Hematopoietic multipotent progenitor cell (in vitro differentiated cells): ENCODE data around the gene PATJ. TPM values are rescaled to one million over a fixed set of nuclear protein-coding genes. Genes with fewer than 3 reads are reported as not detected.

Experiments used
- DNase-seq, 3 donors: peaks; one replicate each; pipeline ENCODE4 v3.0.0-alpha.2; 2011 to 2015; ENCODE audit warnings: low read depth in 2 of 3, low spot score in 2 of 3
- total RNA-seq: library from RNA; depleted of rRNA; stranded (reverse); fragments of >200 nt; gene quantifications from one replicate; pipeline ENCODE4 v1.2.3, GENCODE V29; 2012

PATJ gene
- total RNA-seq, 1 donor = 4.6 TPM

DNA sequence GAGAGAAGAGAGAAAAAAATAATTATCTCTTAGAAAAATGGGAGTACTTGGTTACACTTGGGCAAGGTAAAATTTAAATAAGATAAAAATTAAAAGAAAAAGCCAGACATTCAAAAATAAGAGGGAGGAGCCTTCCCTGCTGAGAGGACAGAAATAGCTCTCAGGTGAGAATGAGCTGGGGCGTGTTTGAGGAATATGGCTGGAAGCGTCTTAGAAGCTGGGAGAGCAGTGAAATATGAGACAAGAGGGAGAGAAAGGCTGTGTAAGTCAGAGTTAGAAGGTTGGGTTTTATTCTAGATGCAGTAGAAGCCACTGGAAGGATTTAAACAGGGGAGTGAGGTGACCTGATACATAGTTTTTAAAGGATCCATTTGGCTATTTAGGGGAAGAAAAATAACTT, 298.2 kb downstream of the PATJ start:
- no peak for DNase-seq

DNA sequence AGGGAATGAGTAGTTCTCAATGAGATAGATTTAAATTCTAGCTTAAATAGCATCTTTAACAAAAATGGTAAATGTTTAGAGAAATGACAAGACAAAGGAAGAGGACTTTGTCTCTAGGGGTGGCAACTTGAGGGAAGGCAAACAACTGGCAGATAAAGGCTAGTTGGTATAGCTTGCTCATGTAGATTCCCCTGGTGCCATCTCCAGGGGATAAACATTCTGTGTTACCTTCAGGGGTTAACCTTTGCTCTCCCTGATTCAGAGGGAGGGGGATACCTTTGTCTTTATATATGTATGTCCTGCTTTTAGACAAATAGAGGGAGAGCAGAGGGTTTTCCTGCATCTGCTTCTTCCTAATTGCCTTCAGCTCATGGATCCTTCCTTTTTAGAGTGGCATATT, 298.7 kb downstream of the PATJ start:
- DNase-seq = no peak

DNA sequence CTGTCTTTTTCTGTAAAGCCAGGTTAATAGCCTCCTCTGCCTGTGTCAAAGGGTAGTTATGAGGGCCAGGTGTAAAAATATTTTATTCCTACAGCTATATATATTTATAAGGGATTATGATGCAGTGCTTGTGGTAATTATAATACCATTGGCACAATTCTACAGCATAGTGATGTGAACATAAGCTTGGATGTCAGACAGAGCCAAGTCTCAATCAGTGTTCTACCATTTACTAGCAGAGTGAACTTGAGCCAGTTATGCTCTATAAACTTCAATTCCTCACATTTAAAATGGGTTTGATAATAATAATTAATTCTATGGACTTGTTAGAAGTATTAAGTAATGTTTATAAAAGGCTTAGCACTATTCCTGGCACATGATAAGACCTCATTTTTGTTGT, 300.9 kb downstream of the PATJ start:
- DNase-seq = no peak

DNA sequence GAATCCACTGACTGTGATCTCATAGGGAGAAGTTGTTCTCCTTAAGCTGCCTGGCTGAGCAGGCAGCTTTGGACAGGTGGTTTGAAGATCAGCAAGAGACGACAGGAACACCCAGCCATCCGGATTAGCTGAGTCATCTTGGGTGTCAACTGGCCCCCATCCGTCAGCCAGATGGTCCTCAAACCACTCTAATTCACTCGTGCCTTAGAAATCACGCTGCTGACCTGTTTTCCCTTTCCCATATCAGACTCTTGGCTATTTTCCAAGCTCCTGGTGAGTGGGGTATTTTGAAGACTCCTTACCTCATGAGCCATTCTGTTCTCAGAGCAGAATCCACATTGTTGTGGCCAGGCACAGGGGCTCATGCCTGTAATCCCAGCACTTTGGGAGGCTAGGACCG, 303.3 kb downstream of the PATJ start:
- peak in 2 of 3 donors; percentile 26 to 63 for DNase-seq

DNA sequence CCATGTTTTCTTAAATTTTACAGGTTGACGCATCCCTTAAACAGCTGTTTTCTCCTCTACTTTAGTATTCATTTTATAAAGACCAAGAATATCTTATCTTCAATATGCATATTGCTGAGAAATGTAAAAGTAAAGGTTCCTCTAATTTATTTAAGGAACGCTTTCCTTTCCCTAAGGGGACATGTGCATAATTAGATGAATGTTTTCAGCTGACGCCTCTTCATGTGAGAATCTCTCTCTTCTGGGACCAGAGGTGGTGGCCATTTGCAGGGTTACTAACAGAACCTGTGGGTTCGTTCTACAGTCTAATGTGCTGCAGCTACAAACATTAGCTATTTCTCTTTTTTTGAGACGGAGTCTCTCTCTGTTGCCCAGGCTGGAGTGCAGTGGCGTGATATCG, 304.6 kb downstream of the PATJ start:
- DNase-seq = no peak

DNA sequence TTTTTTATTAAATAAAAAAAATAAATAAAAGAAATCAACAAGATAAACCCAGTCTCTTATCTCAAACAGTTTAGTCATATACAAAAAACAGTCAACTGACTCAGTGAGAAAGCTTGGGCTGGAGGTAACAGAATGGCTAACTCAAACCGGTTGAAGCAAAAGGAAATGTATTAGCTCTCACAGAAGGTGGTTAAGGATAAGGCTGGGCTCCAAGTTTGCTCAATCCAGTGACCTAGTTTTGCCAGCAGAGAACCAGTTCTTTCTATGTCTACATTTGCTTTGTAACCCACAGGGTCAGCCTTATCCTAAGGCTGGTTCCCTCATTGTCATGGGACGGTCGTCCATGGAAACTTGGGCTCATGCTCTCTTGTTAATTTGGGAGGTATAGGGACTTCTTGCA, 307.9 kb downstream of the PATJ start:
- DNase-seq = no peak

DNA sequence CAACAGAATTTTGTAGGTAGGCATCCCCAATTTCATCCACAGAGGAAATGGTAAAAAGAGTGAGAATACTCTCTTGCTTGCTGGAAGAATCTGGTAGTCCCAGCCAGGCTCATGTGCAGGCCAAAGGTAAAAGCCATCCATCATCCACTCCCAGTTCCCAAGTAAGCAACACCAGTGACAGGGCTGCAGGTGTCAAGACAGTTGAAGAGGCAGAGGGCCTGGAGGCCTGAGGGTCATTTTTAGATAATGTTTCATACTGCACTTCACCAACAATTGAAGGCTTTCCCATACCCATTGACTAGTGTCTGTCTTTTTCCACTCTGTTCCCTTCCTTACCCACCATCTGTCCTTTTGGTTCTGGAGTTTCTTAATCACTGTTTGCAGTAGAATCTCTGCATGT, 310.7 kb downstream of the PATJ start:
- no peak for DNase-seq

DNA sequence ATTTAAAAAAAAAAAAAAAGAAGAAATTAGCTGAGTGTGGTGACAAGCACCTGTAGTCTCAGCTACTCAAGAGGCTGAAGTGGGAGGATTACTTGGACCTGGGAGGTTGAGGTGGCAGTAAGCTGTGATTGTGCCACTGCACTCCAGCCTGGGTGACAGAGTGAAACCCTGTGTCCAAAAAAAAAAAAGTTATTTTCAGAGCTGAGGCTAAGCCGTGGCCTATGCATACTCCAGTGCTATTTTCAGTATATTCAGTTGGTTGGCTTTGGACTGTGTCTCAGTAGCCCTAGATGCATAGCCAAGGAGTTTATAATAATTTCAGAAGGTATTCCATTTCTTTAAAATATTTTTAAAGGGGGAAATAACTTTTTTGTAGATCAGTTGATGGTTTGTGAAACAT, 311.9 kb downstream of the PATJ start:
- DNase-seq = no peak

DNA sequence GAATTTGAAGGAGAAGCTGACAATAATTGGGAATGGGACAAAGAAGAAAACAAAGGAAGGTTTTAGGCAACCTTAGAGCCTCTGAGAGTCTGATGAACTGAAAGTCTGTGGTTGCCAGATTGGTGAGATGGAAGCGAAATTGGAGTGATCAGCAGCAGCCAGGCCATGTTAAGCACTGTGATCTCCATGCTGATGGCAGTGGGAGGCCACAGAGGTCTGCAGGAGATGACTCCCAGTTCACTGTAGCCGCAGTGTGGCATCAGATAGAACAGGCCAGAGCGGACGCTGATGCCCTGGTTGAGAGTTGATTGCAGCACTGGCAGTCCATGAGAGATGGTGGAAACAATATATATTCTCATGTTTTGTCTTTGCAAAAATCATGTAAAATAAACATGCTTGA, 314.9 kb downstream of the PATJ start:
- no peak for DNase-seq

DNA sequence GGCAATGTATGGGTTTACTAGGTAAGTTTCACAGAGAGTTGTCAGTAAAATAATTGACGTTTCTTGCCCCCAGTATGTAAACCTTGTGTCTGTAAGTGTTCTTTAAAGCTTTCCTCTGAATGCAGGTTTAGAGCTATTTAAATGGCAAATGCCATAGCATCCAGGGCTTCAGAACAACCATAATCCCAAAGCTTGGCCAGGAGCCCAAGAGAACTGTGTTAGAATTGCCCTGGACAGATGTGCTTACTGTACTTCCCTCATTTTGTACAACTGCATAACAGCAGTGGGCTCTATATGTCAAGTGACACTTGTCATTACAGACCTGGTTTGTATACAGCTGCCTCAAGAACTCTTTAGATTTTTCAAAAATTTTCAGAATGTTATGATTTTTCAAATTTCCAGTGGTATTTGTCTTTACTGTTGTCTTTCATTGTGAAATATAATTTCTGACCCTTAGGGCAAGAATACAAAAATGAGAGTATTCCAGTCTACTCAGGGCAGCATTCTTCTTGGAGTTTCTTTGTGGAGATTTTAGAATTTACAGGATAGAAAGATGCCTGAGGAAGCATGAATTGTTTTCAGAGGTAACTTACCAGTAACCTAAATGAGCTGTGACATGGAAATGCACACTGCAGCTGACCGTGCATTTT, 315.5 kb downstream of the PATJ start:
- DNase-seq = no peak

DNA sequence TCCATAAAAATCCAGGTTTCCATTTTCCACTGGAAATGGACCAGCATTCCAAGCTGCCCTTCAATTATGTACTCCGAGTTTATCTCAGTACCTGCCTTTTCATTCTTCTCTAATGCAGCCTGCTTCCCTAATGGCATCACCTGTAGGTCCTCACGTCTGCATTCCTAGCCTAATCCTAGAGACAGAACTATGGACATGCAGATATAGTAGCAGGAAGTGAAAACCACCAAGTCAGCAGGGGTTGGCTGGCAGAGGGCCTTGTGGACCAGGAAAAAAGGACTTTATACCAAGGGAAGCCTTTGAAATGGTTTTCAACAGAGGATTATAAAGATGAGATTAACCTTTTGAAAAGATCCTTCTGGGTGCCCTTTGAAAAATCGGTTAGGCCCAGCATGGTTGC, 316.7 kb downstream of the PATJ start:
- DNase-seq = no peak

DNA sequence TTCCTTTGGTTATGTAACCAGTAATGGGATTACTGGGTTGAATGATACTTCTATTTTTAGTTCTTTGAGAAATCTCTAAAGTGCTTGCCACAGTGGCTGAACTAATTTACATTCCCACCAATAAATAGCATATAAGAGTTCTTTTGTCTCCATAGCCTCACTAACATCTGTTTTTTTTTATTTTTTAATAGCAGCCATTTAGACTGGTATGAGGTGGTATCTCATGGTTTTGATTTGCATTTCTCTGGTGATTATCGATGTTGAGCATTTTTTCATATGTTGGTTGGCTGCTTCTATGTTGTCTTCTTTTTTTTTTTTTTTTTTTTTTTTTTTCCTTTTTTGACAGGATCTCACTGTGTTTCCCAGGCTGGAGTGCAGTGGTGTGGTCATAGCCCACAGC, 319.8 kb downstream of the PATJ start:
- DNase-seq = no peak

DNA sequence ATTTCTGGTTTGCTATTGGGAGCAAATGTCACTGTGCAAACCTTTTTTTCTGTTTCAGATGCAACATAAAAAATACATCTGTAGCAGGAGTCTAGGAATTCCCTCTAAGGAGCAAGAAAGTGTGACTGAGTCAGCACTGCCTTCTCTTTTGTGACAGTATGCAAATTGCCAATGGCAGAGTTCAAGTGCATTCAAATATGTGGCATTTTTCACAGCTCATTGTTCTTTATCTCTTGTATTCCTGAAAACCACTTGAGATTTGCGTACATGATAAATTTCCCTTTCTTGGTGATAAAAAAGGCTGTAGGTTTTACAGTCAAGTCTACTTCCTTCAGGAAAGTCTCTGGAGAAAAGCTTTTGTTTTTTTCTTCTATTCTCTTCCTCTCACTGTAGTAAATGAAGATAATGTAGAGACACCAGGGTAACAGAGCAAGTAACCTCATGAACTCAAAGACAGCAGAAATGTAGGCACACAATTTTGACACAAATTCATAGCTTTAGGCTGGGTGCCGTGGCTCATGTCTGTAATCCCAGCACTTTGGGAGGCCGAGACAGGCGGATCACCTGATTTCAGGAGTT, 322.6 kb downstream of the PATJ start:
- DNase-seq = no peak

DNA sequence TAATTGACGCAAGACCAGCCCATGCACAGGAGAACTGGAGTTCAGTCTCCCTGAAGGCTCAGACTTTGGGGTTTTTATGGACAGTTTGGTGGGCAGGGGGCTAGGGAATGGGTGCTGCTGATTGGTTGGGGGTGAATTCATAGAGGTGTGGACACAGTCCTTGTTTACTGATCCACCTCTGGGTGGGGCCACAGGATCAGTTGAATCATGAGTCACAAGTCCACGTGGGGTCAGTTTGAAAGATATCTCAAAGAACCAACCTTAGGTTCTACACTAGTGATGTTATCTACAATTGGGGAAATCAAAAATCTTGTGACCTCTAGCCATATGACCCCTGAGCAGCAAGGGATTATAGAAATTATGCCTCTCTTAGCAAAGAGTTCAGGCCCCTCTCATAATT, 324.4 kb downstream of the PATJ start:
- DNase-seq = no peak

DNA sequence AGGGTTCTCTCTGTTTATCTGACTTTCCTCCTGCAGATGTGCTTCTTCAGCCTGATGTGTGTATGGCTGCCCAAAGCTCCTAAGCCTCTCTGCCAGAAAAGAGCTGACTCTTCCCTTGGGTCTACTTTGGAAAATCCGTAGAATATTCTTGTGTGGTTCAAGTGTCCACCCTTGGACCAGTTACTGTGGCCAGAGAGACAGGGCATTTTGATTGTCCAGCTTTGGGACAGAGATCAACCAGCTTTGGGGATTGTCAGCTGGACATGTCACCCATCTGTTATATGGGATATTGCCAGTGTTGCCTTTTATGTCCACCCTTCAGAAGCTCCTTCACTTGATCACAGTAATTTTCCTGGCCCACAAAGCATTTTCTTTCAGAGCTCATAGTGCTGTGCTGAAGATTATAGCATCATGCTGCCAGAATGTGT, 326.1 kb downstream of the PATJ start:
- no peak for DNase-seq

DNA sequence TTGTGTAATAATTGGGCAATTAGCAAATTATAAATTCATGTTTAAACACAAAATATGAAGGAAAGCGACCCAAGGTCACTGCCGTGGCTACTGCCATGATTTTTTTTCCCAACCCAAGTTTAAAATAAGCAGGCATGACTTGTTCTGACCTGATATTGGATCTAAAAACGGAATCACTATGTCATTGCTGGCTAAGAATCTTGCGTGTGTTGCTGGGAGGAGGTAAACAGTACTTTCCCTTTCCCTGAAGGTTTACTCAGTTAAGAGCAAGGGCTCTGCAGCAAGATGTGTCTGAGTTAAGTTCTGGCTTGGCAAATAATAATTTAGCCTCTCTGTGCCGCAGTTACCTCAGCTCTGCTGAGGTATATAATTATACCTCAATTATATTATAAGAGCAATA, 326.7 kb downstream of the PATJ start:
- DNase-seq = no peak

DNA sequence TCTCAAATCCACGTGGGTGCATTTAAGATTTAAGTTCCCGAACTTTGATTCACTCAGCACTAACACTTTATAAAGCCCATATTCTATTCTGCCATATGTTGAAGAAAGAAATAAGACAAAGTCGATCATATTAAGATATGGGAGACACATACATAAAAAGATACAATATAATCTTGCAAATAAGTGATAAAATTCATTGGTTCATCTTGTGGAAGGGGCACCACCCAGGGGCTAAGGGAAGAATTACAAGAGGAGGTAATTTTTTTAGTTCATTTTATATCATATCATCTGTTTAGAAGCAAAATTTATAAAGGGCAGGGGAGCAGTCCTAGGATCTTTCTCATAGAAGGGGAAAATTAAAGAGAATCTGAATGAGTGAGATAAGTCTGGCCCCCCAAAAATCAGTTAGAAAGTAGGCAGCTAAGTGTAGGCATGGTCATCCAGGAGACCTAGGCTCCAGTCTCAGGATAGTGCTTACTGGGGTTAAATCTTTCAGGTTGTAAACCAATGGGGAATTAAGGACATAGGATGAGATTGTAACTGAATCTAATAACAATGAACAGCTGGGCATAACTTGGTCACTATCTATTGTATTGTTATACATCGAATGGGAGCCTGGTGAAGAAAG, 328.2 kb downstream of the PATJ start:
- DNase-seq = peak in 1 of 3 donors; percentile 31

DNA sequence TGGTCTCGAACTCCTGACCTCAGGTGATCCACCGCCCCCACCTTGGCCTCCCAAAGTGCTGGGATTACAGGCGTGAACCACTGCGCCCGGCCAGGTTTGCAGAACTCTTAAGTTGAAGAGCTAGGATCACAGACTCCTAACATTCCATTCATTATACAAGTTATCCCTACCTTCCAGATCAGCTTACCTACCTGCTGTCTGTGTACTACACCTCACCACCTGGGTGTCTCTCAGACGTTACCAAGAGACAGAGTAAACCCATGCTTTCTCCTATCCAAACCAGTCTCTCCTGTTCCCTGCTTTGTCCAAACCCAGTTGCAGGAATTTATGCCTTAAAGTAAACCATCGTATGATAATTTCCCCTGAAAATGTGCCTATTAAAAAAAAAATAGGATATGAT, 329.4 kb downstream of the PATJ start:
- no peak for DNase-seq

DNA sequence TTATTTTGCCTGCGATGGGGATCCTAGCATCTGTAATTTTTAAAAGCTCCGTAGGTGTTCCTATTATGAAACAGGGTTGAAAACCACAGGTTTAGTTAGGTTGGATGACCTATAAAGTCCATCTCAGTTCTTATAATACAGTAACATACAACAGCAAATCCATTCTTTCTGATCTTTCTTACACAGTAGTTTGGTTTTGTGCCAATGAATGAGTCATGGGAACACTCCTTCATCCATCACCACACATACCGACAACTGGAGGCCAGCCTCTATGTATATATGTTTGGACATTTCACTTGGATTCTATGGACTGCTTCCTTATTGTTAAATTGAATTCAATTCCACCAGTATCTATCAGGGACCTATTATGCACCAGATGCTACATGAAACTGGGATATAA, 334.0 kb downstream of the PATJ start:
- DNase-seq = no peak

DNA sequence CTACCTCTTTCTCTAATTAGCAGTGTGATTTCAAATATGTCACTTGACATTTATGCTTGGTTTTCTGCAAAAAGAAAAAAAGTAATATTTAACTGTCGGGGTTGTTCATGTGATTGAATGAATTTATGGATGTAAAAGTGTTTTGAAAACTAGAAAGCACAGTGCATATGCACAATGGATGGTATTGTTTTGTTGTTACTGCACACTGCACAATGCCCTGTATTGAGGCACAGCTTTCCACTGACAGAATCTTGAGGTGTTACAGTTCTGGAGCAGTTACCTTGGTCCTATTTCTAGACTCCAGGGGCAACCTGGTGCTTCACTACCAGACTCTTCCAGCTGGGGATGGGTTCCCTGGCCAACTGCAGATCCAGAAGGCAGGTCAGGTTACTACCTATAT, 335.5 kb downstream of the PATJ start:
- DNase-seq = no peak

DNA sequence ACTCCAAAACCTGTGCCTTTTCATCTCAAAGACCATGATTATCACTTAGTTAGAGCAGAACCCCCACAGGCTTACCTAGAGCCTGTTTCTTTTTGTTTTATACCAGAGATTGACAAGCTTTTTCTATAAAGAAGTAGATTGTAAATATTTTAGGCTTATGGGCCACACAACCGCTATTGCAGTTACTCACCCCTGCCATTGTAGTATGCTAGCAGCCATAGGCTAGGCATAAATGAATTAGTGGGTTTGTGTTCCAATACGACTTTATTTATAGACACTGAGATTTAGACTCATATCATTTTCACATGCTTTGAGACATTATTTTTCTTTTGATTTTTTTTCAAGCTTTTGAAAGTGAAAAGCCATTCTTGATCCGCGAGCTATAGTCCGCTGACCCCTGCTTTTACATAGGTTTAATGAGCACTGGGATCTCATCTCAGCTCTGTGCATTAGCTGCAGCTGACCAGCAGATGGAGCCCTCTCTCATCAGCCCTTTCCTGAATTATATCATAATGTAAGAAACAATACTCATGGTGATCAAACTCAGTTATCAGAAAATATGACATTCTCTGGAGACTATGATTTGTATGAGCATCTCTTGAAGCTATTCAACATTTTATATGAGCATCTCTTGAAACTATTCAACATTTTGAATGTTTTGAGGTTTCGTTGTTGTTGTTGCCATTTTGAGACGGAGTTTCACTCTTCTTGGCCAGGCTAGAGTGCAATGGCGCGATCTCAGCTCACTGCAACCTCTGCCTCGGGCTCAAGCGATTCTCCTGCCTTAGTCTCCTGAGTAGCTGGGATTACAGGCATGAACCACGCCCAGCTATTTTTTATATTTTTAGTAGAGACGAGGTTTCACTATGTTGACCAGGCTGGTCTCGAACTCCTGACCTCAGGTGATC, 340.4 kb downstream of the PATJ start:
- DNase-seq = peak in 2 of 3 donors; percentile 21 to 41
